Uterus (tissue), 4 donors: ENCODE measurements around the gene CLASRP. TPM values are rescaled to one million over a fixed set of nuclear protein-coding genes. Genes with fewer than 3 reads are reported as not detected.
"Not testable (repeated sequence)": the region's sequence is repeated elsewhere in the genome, so short reads cannot be mapped to it uniquely, and the experiment has no call there.

Source experiments
- DNase-seq, 2 donors: peaks; one replicate each; pipeline ENCODE4 v3.0.0-alpha.2; 2019 to 2020
- H3K27ac ChIP-seq, 2 donors: fragments of 200-600 bp; sonication (generic); 1 replicate in 1 of 2; 2 replicates in 1 of 2; pipeline ENCODE4 v1.5.1; 2016 to 2018
- H3K27me3 ChIP-seq, 2 donors: fragments of 200-600 bp; sonication (generic); one replicate each; pipeline ENCODE4 v1.5.1; 2018 to 2019; ENCODE audit warnings: control low read depth in 1 of 2
- H3K36me3 ChIP-seq, 2 donors: fragments of 200-600 bp; sonication (generic); one replicate each; pipeline ENCODE4 v1.5.1; 2019; ENCODE audit warnings: control low read depth in 1 of 2
- H3K4me1 ChIP-seq, 2 donors: fragments of 200-600 bp; sonication (generic); one replicate each; pipeline ENCODE4 v1.5.1; 2018 to 2019; ENCODE audit warnings: control low read depth in 1 of 2
- H3K4me3 ChIP-seq, 2 donors: fragments of 200-600 bp; sonication (generic); 1 replicate in 1 of 2; 2 replicates in 1 of 2; pipeline ENCODE4 v1.5.1; 2018 to 2019; ENCODE audit warnings: mild to moderate bottlenecking in 1 of 2
- H3K9me3 ChIP-seq, 2 donors: fragments of 200-600 bp; sonication (generic); one replicate each; pipeline ENCODE4 v1.5.1; 2019; ENCODE audit warnings: control low read depth in 1 of 2
- CTCF ChIP-seq, 4 experiments: fragments of 200-600 bp in 2 of 4; fragments of 450-650 bp in 2 of 4; sonication (generic) in 2 of 4; IDR thresholded peaks; one replicate each; pipeline ENCODE4 v1.5.1; 2016 to 2019; ENCODE audit warnings: antibody characterized with exemption in 4 of 4, mild to moderate bottlenecking in 2 of 4, moderate library complexity in 1 of 4
- POLR2A ChIP-seq, 2 donors: fragments of 450-650 bp; IDR thresholded peaks; one replicate each; pipeline ENCODE4 v1.6.1; 2016; ENCODE audit warnings: antibody characterized with exemption in 2 of 2, mild to moderate bottlenecking in 1 of 2, moderate library complexity in 1 of 2
- intact Hi-C: fragments of 100-400 bp; cut with DNase I; formaldehyde crosslinking; loops from one replicate; pipeline ENCODE4 v1.15.1; 2023; ENCODE audit warnings: low total_unique reads
- total RNA-seq, 4 donors: library from RNA; depleted of rRNA in 3 of 4; stranded (reverse); fragments of >200 nt in 3 of 4; gene quantifications; one replicate each; pipeline versions ENCODE4 v1.1.0 to v1.2.4, GENCODE V29; 2014 to 2023
- donor health status: DM: yes; HTN: yes; CAD: no.

CLASRP gene
- total RNA-seq, 4 donors from 2014 or later, result 36.6 to 107 (median 73.9) TPM

GRCh38 chr19:45115809-45116615 is 77.2 kb downstream of the CLASRP start:
- Histone ChIP-seq H3K27me3 (no peaks in the 10 kb centered on the region), H3K36me3 (no peaks in the 10 kb centered on the region), H3K9me3 (no peaks in the 10 kb centered on the region), H3K27ac (no peak overlapping the region), H3K4me3 (no peak overlapping the region), H3K4me1 (no peaks in the 10 kb centered on the region)
- DNase-seq, result no peak
- intact Hi-C loops, result no loop called here
- TF ChIP-seq POLR2A (IDR thresholded peaks at IDR 0.05) (no peak), CTCF (IDR thresholded peaks at IDR 0.05) (no peak)

DNA sequence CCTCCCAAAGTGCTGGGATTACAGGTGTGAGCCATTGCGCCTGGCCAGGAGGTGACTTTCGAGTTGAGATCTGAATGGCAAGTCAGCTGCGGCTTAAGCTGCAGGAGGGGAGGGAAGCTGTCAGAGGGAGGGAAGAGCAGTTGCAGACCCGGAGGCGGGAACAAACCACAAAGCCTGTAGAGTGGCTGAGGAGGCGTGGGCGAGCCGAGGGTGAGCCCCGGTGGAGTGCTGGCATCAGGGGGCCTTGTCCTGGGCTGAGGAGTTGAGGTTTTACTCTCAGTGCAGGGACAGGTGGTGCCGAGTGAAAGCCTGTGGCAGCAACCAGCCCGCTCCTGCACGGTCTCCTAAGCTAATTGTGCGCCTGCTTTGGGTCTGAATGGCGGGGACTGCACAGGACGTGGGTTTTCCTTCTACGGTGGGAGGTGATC is 78.3 kb downstream of the CLASRP start:
- DNase-seq, result no peak
- Histone ChIP-seq H3K27ac (no peak overlapping the region), H3K9me3 (no peaks in the 10 kb centered on the region), H3K4me1 (no peaks in the 10 kb centered on the region), H3K36me3 (no peaks in the 10 kb centered on the region), H3K4me3 (no peak overlapping the region), H3K27me3 (no peaks in the 10 kb centered on the region)
- no peak for TF ChIP-seq POLR2A (IDR thresholded peaks at IDR 0.05)
- no peak for TF ChIP-seq CTCF (IDR thresholded peaks at IDR 0.05)
- intact Hi-C loops, result no loop called here

- Histone ChIP-seq H3K27ac (no peak overlapping the region), H3K36me3 (no peaks in the 10 kb centered on the region), H3K9me3 (no peaks in the 10 kb centered on the region), H3K4me3 (no peak overlapping the region), H3K4me1 (no peaks in the 10 kb centered on the region), H3K27me3 (no peaks in the 10 kb centered on the region)
- TF ChIP-seq POLR2A (IDR thresholded peaks at IDR 0.05), result no peak
- TF ChIP-seq CTCF (IDR thresholded peaks at IDR 0.05), result no peak
- no peak for DNase-seq
- intact Hi-C loops, result no loop called here
These were observed 78.8 kb downstream of the CLASRP start for GRCh38 chr19:45117671-45118070.

DNA sequence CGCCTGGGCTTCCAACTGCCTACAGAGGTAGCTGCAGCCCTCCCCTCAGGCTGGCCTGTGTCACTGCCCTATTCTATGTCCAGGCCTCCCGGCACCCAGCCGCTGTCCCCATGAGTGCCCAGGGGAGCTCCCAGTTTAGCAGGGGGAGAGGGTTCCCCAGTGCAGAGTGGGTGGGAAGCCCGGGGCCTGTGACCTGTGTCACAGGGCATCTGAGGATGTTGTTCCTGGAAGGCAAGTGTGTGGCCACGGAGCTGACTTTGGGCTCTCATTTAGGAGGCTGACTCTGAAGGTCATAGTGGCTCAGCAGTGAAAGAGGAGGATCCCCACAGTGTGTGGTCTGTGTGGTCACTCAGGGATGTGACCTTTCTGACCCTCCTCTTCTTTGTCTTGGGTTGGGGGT is 79.3 kb downstream of the CLASRP start:
- Histone ChIP-seq H3K4me1 (no peaks in the 10 kb centered on the region), H3K4me3 (no peak overlapping the region), H3K9me3 (no peaks in the 10 kb centered on the region), H3K27me3 (no peaks in the 10 kb centered on the region), H3K36me3 (no peaks in the 10 kb centered on the region), H3K27ac (no peak overlapping the region)
- DNase-seq, result no peak
- TF ChIP-seq CTCF (IDR thresholded peaks at IDR 0.05), result no peak
- TF ChIP-seq POLR2A (IDR thresholded peaks at IDR 0.05), result no peak
- intact Hi-C loops, result no loop called here

DNA sequence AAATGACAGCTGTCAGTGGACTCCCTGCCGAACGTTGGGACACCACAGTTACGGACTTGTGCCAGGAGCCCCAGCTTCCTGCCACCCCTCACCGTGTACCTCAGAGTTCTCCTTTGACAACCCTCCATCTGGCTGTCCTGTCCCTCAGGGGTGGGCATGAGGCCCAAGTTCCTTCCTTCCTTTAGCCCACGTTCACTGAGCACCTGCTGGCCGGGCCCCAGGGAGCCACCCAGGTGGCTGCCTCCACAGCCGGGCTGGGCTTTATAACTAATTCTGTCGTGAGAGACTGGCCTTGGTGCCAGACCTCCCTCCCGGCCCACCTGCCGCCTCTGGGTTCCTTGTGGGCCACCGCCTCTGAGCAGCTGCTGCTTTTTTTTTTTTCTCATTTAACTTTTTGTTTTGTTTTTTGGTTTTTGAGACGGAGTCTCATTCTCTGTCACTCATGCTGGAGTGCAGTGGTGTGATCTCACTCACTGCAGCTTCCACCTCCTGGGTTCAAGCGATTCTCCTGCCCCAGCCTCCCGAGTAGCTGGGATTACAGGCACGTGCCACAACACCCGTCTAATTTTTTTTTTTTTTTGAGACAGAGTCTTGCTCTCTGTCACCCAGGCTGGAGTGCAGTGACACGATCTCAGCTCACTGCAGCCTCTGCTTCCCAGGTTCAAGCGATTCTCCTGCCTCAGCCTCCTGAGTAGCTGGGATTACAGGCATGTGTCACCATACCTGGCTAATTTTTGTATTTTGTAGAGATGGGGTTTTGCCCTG is 79.9 kb downstream of the CLASRP start:
- H3K9me3 ChIP-seq, H3K27me3 ChIP-seq, intact Hi-C loops, H3K4me1 ChIP-seq, H3K27ac ChIP-seq, H3K4me3 ChIP-seq, H3K36me3 ChIP-seq, DNase-seq: not testable (repeated sequence)
